Sciatic nerve (tissue), 2 donors: ENCODE data around the gene OR6P1. TPM values are rescaled to one million over a fixed set of nuclear protein-coding genes. Genes with fewer than 3 reads are reported as not detected.

Experiments
- ATAC-seq: fragments of 200-7000 bp; cut with Tn5 transposase; one replicate; pipeline ENCODE4 v1.9.1; 2020; ENCODE audit warnings: mild to moderate bottlenecking, moderate library complexity
- DNase-seq: peaks from one replicate; pipeline ENCODE4 v3.0.0-alpha.2; 2020; ENCODE audit warnings: low spot score
- intact Hi-C: fragments of 100-400 bp; cut with DNase I; formaldehyde crosslinking; loops from one replicate; pipeline ENCODE4 v1.14.2; 2022
- total RNA-seq: library from RNA; stranded (reverse); fragmentation: NEBNext Ultra II Directional; extraction: Animal tissue kit (Norgen Biotek cat#: 25700); gene quantifications from one replicate; pipeline ENCODE4 v1.2.1, GENCODE V29; 2021
- donor health status: DM: no; HTN: no; CAD: no.
- donor health status: DM: no; HTN: no; CAD: no.

OR6P1 gene
- total RNA-seq, 1 donor from 2014 or later, result not detected

DNA sequence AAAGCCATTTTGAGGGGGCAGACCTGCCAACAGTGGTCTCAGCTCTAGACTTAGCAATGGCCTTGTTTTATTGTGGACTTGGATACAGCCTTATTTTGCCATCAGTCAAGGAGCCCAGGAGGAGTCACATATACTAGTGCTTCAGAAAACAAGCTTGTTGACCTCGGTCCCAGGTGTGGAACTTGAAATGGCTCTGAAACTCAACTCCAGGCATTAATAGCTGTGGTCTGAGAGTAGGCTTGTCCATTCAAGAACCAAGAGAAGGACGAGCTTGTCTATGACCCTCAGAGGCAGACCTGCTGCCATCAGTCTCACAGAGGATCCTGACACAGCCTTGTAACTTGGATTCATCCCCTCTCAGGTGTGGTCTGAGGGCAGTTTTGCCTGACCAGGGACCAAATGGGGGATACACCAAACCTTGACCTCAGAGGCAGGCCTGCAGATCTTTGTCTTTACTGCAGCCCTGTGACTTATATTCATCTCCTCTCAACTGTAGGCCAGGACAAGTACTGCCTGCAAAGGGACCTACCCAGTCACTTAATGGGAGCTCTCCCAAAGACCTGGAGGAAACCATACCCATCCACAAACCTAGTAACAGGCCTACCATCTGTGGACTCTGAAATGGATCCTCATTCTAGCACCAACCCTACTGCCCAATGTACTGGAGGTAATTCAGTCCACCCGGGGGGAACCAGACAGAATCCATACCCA is 49.3 kb downstream of the OR6P1 start:
- intact Hi-C loops, result no loop called here
- DNase-seq (no peak), ATAC-seq (no peak)

DNA sequence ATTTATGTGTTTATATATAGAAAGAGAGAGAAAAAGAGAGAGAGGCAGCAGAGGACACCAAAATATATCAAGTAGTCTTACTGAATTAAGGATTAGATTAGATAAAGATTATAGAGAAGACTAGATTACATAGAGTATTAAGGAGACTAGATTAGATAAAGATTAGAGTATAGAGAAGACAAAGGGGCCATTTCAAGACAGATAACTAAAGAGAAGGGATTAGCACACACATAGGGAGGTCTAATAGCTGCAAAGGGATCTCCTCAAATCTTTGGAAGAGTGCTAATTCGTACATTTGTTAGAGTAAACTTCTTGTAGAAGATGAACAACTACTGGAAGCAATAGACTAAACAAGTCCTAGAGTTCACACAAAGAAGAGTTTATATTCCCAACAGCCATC is 50.4 kb downstream of the OR6P1 start:
- no peak for ATAC-seq
- intact Hi-C loops, result no loop called here
- DNase-seq, result no peak

DNA sequence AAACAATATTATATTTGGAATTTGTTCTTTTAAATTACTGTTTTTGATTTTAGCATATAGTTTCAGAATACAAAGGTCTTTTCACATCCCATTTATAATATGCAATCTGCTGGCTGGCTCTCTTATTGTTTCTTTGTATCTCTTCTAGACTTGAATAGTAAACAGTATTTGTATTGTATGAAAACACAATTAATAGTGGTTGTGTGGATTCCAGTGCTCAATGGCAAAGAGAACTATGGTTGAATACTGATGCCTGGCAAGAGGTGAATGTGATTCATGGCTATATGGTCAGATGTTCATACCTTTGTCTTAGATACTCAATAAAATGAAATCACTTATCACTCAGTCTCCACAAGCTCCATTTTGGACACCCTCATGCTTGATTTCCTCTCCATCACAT is 53.4 kb downstream of the OR6P1 start:
- ATAC-seq, result no peak
- no peak for DNase-seq
- intact Hi-C loops, result no loop called here

Other genes starting within 250 kb of the OR6P1 start
- gene CD1B, start 239.0 kb downstream of the OR6P1 start, total RNA-seq, result not detected
- gene CD1E, start 216.7 kb downstream of the OR6P1 start, total RNA-seq, result not detected
- not detected for gene OR10T2, start 171.1 kb downstream of the OR6P1 start, total RNA-seq
- not detected for gene OR10K2, start 144.3 kb downstream of the OR6P1 start, total RNA-seq
- not detected for gene OR10K1, start 108.7 kb downstream of the OR6P1 start, total RNA-seq
- not detected for gene OR10R2, start 98.4 kb downstream of the OR6P1 start, total RNA-seq
- gene OR6Y1, start 16.2 kb downstream of the OR6P1 start, total RNA-seq, result not detected
- not detected for gene OR10X1, start 9.3 kb upstream of the OR6P1 start, total RNA-seq
- gene OR10Z1, start 34.7 kb upstream of the OR6P1 start, total RNA-seq, result not detected
- 3.8 TPM for gene SPTA1, start 116.1 kb upstream of the OR6P1 start, total RNA-seq
- gene OR6K2, start 130.1 kb upstream of the OR6P1 start, total RNA-seq, result not detected
- gene OR6K3, start 150.1 kb upstream of the OR6P1 start, total RNA-seq, result not detected
- gene OR6K6, start 184.1 kb upstream of the OR6P1 start, total RNA-seq, result not detected
- not detected for gene OR6N1, start 201.6 kb upstream of the OR6P1 start, total RNA-seq
- gene OR6N2, start 210.6 kb upstream of the OR6P1 start, total RNA-seq, result not detected